HUES6 (cell line): ENCODE measurements around the gene EFNA2.

Experiments
- H3K27ac ChIP-seq: 2 replicates; pipeline ENCODE4 v1.7.0; 2013; ENCODE audit warnings: low read depth, mild to moderate bottlenecking, low read length, inconsistent platforms
- H3K27me3 ChIP-seq: 2 replicates; pipeline ENCODE4 v1.6.1; 2013; ENCODE audit warnings: low read length; ENCODE audit not compliant: control insufficient read depth, insufficient read depth
- H3K36me3 ChIP-seq: 2 replicates; pipeline ENCODE4 v1.6.1; 2013; ENCODE audit warnings: low read length; ENCODE audit not compliant: control insufficient read depth, insufficient read depth
- H3K4me1 ChIP-seq: 2 replicates; pipeline ENCODE4 v1.6.1; 2013; ENCODE audit warnings: low read length; ENCODE audit not compliant: control insufficient read depth, insufficient read depth
- H3K4me3 ChIP-seq: 2 replicates; pipeline ENCODE4 v1.5.1; 2013; ENCODE audit warnings: low read depth, low read length
- H3K9ac ChIP-seq: one replicate; pipeline ENCODE4 v1.6.1; 2013; ENCODE audit warnings: mild to moderate bottlenecking, low read length
- H3K9me3 ChIP-seq: 2 replicates; pipeline ENCODE4 v1.6.1; 2013; ENCODE audit warnings: low read depth, low read length; ENCODE audit not compliant: control insufficient read depth, insufficient read depth

The EFNA2 gene

GRCh38 chr19:1309977-1310852 lies 24.5 kb downstream of the EFNA2 start:
- H3K4me3 ChIP-seq: no peak overlapping the region
- H3K27me3 ChIP-seq: peaks cover 1% of the 10 kb centered on the region; the same call in 1 of the 2 replicates
- H3K27ac ChIP-seq: no peak overlapping the region
- H3K36me3 ChIP-seq: no peaks in the 10 kb centered on the region
- H3K4me1 ChIP-seq: no peaks in the 10 kb centered on the region
- no peaks in the 10 kb centered on the region for H3K9me3 ChIP-seq
- no peak overlapping the region for H3K9ac ChIP-seq

DNA sequence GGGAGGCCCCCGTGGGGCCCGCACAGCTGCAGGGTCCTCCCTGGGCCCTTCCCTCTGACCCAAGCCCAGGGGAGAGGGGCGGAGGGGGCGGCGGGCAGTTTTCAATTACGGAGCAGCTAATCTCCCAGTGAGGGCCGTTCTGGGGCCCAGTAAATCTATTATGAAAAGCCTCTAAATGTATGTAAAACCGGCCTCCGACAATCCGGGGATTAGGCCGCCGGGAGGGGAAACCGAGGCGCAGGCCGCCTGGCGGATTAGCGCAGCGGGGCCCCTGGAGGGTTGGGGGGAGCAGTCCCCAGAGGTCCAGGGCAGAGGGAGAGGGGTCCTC lies 25.1 kb downstream of the EFNA2 start:
- Histone ChIP-seq H3K36me3 (no peaks in the 10 kb centered on the region), H3K9ac (no peak overlapping the region), H3K4me1 (no peaks in the 10 kb centered on the region), H3K27ac (no peak overlapping the region), H3K9me3 (no peaks in the 10 kb centered on the region), H3K4me3 (no peak overlapping the region), H3K27me3 (peaks cover 7% of the 10 kb centered on the region; the same call in 1 of the 2 replicates)

DNA sequence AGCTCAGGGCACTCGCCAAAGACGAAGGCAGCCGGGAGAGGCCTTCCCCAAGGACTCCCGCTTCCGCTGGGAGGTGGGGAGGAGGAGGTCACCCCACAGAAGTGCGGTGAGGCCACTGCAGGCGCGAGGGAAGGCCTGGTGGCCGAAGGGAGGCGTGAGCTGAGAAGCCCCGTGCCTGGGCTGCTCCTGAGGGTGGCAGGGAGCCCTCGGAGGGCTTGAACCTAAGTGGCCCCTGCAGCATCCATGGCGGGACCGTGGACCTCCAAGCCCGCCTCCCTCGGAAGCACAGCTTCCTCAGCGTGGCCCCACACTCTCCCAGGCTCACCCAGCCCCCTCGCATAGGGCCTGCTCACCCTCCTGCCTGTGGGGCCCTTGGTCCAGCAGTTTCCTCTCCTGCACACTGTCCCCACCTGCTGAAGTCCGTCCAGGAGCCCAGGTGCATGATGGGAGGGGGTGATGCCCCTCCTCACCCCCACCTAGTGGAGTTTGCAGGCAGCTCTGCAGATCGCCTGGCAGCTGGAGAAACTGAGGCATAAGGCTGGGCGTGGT lies 25.9 kb downstream of the EFNA2 start:
- Histone ChIP-seq H3K4me3 (no peak overlapping the region), H3K27ac (no peak overlapping the region), H3K36me3 (no peaks in the 10 kb centered on the region), H3K9me3 (no peaks in the 10 kb centered on the region), H3K27me3 (peaks cover 15% of the 10 kb centered on the region), H3K4me1 (no peaks in the 10 kb centered on the region), H3K9ac (no peak overlapping the region)

DNA sequence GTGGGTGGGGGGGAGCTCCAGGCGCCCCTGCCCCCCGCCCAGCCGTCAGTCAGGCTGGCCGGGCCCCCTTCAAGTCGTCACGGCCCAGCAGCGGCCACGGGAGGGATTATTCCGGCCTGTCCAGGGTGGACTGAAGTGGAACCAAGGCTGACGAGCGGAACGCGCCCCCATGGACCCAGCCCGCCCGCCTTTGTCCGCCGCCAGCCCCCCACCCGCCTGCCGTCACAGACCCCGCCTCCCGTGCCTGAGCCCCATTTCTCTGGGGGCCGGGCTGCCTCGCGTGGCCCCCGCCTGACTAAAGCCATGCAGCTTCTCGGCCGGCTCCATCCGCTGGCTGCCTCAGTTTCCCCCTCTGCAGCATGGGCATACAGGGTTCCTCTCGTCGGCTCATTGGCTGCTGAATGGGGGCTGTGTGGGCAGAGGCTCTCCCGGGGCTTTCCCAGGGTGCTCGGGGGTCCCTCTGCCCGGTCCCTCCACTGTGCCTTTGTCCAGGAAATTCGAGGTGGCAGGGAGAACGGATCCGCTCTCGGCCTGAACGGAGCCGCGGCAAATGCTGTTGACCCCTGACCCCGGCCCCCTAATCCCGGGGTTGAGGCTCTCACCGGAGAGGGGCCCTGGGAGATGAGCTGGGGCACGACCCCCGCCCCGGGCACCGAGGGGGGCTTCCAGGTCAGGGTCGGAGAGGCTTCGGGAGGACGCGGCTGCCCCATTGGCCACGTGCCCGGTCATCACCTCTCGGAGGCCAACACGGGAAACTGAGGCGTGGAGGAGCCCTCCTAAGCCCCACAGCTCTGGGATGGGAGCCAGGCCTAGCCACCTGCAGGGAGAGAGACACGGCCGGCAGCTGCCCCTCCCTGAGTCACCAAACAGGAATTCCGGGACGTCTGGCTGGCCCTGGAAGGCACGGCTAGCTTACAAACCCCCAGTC lies 27.4 kb downstream of the EFNA2 start:
- peaks cover 21% of the 10 kb centered on the region for H3K27me3 ChIP-seq
- no peak overlapping the region for H3K9ac ChIP-seq
- no peak overlapping the region for H3K4me3 ChIP-seq
- no peaks in the 10 kb centered on the region for H3K36me3 ChIP-seq
- H3K9me3 ChIP-seq: no peaks in the 10 kb centered on the region
- H3K27ac ChIP-seq: no peak overlapping the region
- no peaks in the 10 kb centered on the region for H3K4me1 ChIP-seq

DNA sequence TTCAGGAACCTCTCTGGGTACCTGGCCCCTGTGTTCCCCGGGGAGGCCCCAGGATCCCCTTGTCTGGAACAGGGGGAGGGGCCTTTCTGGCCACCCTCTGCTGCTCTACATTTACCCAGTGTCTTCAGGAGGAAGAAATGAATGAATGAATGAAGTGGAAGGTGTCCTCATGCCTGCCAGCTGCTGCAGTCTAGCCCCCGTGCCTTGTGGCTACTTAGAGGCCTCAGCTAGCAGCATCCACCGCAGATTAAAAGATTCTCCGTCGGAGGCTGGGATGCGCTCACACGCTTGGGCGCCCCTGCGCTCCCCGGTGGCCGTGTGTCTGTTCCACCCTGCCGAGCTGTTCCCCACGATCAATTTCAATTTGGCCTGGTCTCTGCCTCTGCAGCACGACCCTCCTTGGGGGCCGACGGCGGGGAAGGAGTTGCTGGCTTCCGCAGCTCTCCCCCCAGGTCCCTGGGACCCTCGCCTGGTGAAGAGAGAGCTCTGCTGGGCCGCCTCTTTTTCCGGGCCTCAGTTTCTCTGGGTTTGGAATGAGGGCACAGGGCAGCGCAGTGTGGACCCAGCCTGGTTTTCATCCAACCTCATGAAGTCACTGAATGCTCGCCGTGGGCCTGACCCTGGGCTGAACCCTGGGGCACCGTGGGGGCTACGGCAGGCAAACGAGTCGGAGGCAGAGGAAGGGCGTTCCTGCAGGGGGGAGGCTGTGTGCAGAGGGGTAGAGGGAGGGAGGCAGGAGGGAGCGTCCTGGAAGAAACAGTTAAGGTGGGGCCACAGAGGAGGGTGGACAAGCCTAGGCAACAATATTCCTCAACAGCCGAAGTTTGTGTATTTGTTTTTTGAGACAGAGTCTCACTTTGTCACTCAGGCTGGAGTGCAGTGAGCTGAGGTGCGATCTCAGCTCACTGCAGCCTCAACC lies 28.3 kb downstream of the EFNA2 start:
- Histone ChIP-seq H3K36me3 (no peaks in the 10 kb centered on the region), H3K4me1 (no peaks in the 10 kb centered on the region), H3K27me3 (peaks cover 21% of the 10 kb centered on the region), H3K4me3 (no peak overlapping the region), H3K9ac (no peak overlapping the region), H3K27ac (no peak overlapping the region), H3K9me3 (no peaks in the 10 kb centered on the region)

DNA sequence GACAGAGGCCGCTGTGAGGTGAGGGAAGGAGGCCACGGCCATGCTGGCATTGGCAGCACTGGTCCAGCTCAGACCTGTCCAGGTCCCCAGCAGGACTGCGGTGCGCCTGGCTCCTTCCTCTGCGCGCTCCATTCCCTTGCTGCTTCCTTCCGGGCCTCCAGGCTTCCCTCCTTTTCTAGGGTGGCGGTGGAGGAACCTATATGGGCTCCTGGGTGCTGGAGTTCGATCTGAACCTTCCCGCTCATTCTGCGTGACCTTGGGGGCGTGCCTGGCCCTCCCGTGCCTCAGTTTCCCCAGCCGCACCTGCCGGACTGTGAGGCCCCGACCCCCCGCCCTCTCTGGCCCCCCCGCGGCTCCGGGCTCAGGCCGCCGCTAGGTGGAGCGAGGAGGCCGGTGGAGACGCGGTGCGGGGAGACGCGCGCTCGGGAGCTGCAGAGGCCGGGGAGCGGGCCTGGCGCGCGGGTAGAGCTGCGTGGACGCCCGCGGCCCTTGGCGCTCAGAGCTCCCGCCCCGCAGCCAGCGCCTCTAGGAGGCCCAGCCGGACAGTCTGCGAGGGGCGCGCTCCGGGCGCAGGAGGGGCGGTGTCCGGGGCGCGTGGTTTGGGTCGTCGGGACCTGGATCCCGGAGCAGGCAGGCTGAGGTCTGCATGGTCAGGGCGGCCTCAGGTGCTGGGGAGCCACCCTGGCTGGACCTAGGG lies 29.9 kb downstream of the EFNA2 start:
- H3K9ac ChIP-seq: no peak overlapping the region
- H3K9me3 ChIP-seq: no peaks in the 10 kb centered on the region
- H3K27me3 ChIP-seq: peaks cover 21% of the 10 kb centered on the region
- H3K4me1 ChIP-seq: no peaks in the 10 kb centered on the region
- H3K4me3 ChIP-seq: peak overlapping the region; percentile 52
- no peaks in the 10 kb centered on the region for H3K36me3 ChIP-seq
- no peak overlapping the region for H3K27ac ChIP-seq

DNA sequence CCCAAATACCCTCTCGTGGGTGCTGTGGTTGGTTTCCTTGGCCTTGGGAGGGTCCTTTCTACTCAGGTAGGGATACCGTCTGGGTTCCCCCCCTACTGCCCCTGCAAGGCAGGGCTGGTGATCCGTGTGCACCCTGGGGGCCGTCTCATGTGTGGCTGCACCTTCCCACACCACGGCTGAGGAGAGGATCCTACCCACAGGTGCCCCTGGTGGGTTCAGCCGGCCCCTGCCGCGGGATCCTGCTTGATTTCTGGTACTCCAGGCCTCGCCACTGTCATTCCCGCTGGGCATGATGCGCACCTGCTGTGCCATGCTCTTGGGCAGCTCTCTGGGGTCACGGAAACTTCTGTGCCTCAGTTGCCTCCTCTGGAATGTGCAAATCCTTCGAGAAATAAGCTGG lies 30.8 kb downstream of the EFNA2 start:
- Histone ChIP-seq H3K27ac (no peak overlapping the region), H3K4me1 (no peaks in the 10 kb centered on the region), H3K4me3 (no peak overlapping the region), H3K27me3 (peaks cover 21% of the 10 kb centered on the region), H3K36me3 (no peaks in the 10 kb centered on the region), H3K9me3 (no peaks in the 10 kb centered on the region), H3K9ac (no peak overlapping the region)

DNA sequence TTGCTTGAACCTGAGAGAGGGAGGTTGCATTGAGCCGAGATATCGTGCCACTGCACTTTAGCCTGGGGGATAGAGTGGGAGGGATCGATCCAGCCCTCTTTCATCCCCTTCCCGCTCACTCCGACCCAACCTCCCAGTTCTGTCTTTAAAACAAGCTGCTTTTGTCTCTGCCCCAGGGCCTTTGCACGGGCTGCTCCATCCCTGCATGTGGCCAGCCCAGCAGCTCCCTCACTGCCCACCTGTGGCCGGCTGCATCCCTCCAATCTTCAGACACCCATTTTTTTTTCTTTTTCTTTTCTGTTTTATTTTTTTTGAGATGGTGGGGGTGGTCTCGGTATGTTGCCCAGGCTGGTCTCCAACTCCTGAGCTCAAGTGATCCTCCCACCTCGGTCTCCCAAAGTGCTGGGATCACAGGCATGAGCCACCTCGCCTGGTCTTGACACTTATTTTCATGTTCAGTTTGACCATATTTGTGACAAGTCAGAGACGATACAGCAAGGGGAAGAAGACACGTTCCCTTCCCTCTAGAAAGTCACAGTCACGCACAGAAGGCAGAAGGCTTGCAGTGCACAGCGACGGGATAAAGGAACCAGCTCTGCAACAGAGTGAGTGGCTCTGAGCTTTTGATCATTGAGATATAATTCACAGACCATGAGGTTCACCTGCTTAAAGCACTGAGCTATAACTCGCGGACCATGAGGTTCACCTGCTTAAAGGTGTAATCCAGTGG lies 31.8 kb downstream of the EFNA2 start:
- H3K9me3 ChIP-seq: no peaks in the 10 kb centered on the region
- H3K4me3 ChIP-seq: no peak overlapping the region
- H3K27ac ChIP-seq: no peak overlapping the region
- H3K9ac ChIP-seq: no peak overlapping the region
- H3K27me3 ChIP-seq: peaks cover 22% of the 10 kb centered on the region
- H3K36me3 ChIP-seq: no peaks in the 10 kb centered on the region
- no peaks in the 10 kb centered on the region for H3K4me1 ChIP-seq

- H3K27me3 ChIP-seq: peaks cover 25% of the 10 kb centered on the region
- H3K36me3 ChIP-seq: no peaks in the 10 kb centered on the region
- no peaks in the 10 kb centered on the region for H3K4me1 ChIP-seq
- no peaks in the 10 kb centered on the region for H3K9me3 ChIP-seq
- no peak overlapping the region for H3K27ac ChIP-seq
- no peak overlapping the region for H3K9ac ChIP-seq
- H3K4me3 ChIP-seq: no peak overlapping the region
These were observed 33.2 kb downstream of the EFNA2 start for GRCh38 chr19:1318678-1319471.
